H1 (cell line): ENCODE results near the gene FOXF1.
A peak's percentile ranks its signal among the peaks of the same experiment; 100 is the strongest.

Experiments used
- CTCF ChIP-seq, 3 experiments: IDR thresholded peaks; 1 replicate in 2 of 3; 2 replicates in 1 of 3; pipeline versions ENCODE4 v1.5.1 to v1.6.1; 2011; ENCODE audit warnings: low read length in 3 of 3, mild to moderate bottlenecking in 3 of 3, inconsistent platforms in 2 of 3, low read depth in 1 of 3, moderate library complexity in 1 of 3; ENCODE audit not compliant: insufficient read depth in 1 of 3; ENCODE audit errors: control extremely low read depth in 1 of 3
- EZH2 ChIP-seq: fragments of 200-600 bp; sonication (generic); IDR thresholded peaks from 2 replicates; pipeline ENCODE4 v1.7.1; 2012; ENCODE audit warnings: low read depth, mild to moderate bottlenecking, moderate library complexity, low read length, inconsistent platforms; ENCODE audit not compliant: severe bottlenecking
- GABPA ChIP-seq: IDR thresholded peaks from 2 replicates; pipeline ENCODE4 v1.6.1; 2011; ENCODE audit warnings: mild to moderate bottlenecking, low read length, moderate library complexity, borderline replicate concordance; ENCODE audit not compliant: insufficient read depth
- KDM5A ChIP-seq: fragments of 200-600 bp; IDR thresholded peaks from 2 replicates; pipeline ENCODE4 v1.7.1; 2012; ENCODE audit warnings: mild to moderate bottlenecking, low read length, inconsistent platforms, mixed read lengths
- MAX ChIP-seq: IDR thresholded peaks from 2 replicates; pipeline ENCODE4 v1.6.1; 2012; ENCODE audit warnings: inconsistent platforms
- POLR2A ChIP-seq, 2 experiments: IDR thresholded peaks; 1 replicate in 1 of 2; 2 replicates in 1 of 2; pipeline ENCODE4 v1.6.1; 2011; ENCODE audit warnings: low read depth in 2 of 2, low read length in 2 of 2, mild to moderate bottlenecking in 2 of 2; ENCODE audit errors: control extremely low read depth in 1 of 2
- POLR2AphosphoS5 ChIP-seq: IDR thresholded peaks from 2 replicates; pipeline ENCODE4 v1.6.1; 2011; ENCODE audit warnings: low read depth, low read length
- RFX5 ChIP-seq: IDR thresholded peaks from 2 replicates; pipeline ENCODE4 v1.6.1; 2011; ENCODE audit warnings: low read depth, low read length, improper control_type of control experiment, borderline replicate concordance
- SP1 ChIP-seq: IDR thresholded peaks from 2 replicates; pipeline ENCODE4 v1.6.1; 2011; ENCODE audit warnings: low read depth, low read length

DNA sequence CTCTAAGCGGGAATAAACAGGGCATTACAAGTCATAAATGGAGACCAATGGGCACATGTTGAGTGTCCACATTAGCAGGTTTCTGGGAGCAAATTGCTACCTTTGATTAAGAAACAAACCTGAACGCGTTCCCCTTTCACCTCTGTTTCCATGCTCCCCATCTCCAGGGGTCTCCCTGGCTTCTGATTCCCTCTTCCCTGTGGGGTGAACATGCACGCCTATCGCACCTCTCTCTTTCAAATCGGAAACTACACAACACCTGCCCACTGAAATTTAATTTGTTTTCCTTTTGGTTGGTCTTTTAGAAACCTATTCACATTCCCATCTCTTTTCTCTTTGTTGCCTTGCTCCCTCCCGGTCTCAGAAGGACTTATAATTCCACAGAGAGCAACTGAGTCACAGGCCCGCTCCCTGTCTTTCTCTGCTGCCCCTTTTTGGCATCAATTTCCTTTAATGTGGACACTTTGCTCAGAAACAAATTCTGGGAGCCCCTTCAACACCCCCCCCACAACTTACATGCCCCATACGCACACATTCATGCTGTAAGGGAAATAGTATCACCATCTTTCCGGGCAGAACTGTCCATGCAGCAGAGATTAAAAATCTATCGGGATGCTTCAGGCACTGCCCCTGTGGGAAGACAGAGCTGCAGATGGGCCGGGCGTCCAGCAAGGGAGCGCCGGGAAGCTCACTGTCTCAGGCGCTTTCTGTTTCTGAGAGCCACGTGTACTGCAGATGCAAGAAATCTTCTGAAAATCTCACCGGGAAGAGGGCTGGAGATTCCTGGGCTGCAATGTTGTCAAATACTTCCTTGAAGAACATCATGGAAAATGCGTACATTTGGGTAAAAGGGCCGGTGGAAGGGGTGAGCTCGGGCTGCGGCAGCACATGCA is 7.2 kb upstream of the FOXF1 start:
- TF ChIP-seq GABPA: no peak
- TF ChIP-seq CTCF (IDR thresholded peaks at IDR 0.05; ENCODE audit: control extremely low read depth in 1 of 3, insufficient read depth in 1 of 3, low read depth in 1 of 3, low read length in 3 of 3): no peak
- no peak for TF ChIP-seq RFX5
- no peak for TF ChIP-seq SP1
- TF ChIP-seq POLR2AphosphoS5: no peak
- TF ChIP-seq KDM5A: no peak
- peak; percentile 26 for TF ChIP-seq EZH2
- TF ChIP-seq POLR2A (IDR thresholded peaks at IDR 0.05; ENCODE audit: control extremely low read depth in 1 of 2, low read depth in 2 of 2, low read length in 2 of 2): no peak
- no peak for TF ChIP-seq MAX
